Measurements from ENCODE around the gene OR51D1. TPM values are rescaled to one million over a fixed set of nuclear protein-coding genes. Genes with fewer than 3 reads are reported as not detected.

The OR51D1 gene
- total RNA-seq, 1 experiment from 2014 or later, result not detected

DNA sequence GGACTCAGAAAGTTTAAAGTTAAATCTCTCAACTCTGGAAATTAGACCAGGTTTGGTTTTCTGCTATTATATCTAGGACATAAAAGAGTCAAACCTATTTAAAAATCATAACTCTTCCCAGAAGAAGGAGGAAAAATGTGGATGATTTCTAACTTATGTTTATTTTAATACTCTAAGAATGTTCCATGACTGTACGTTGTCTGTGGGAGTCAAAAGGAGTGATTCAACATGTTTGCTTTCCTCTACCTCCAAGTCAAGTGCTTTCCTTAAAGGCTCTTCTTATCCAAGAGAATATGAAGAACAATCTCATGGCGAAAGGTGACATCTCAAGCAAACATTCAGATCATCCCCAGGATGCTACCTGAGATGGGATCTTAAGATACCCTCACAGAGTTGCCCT is 28.1 kb downstream of the OR51D1 start:
- H4K20me1 ChIP-seq (ENCODE audit: control insufficient read depth, insufficient read depth, insufficient read length), result no peaks in the 10 kb centered on the region
- no peak overlapping the region for H4K91ac ChIP-seq (ENCODE audit: insufficient read length, low read depth, low read length)
- no peaks in the 10 kb centered on the region; the same call in 1 of the 2 replicates for H3K27me3 Mint-ChIP-seq (ENCODE audit: low read depth)
- no peak overlapping the region for H3K4me2 ChIP-seq (ENCODE audit: insufficient read depth, insufficient read length, low read length)
- H3K4ac ChIP-seq (ENCODE audit: low read depth, low read length), result no peak overlapping the region
- DNase-seq, result no peak
- H4K5ac ChIP-seq (ENCODE audit: insufficient read length, low read depth, low read length), result no peak overlapping the region
- no peak overlapping the region for H3K14ac ChIP-seq (ENCODE audit: insufficient read depth, low read length)
- H4K8ac ChIP-seq (replicated peaks; ENCODE audit: insufficient read length, low read depth, low read length), result no peak overlapping the region
- no peak overlapping the region for H3K23ac ChIP-seq (ENCODE audit: insufficient read length, low read depth, low read length)
- no peak overlapping the region for H3K27ac ChIP-seq (ENCODE audit: insufficient read length, low read depth, low read length)
- H3K4me1 Mint-ChIP-seq, result no peaks in the 10 kb centered on the region
- H3K4me3 Mint-ChIP-seq, result no peak overlapping the region
- no peak overlapping the region for H2BK12ac ChIP-seq (ENCODE audit: insufficient read length, low read depth, low read length)
- no peaks in the 10 kb centered on the region for H3K23me2 ChIP-seq (ENCODE audit: insufficient read length, low read depth, low read length, poor library complexity, severe bottlenecking)
- no peaks in the 10 kb centered on the region for H3K79me1 ChIP-seq (ENCODE audit: insufficient read depth, low read depth, low read length, poor library complexity, severe bottlenecking)
- H2BK20ac ChIP-seq (ENCODE audit: low read depth, low read length, poor library complexity, severe bottlenecking), result no peak overlapping the region
- no peak overlapping the region for H2AFZ ChIP-seq (ENCODE audit: low read length)
- H3K4me1 ChIP-seq (ENCODE audit: insufficient read depth, low read length), result no peaks in the 10 kb centered on the region
- no peak overlapping the region for H2BK15ac ChIP-seq (ENCODE audit: low read depth, low read length)
- no peaks in the 10 kb centered on the region for H3K9me3 ChIP-seq (ENCODE audit: control insufficient read depth, low read depth, low read length)
- H3K56ac ChIP-seq (ENCODE audit: insufficient read length, low read depth, low read length), result no peak overlapping the region
- TF ChIP-seq, protein P1, sequence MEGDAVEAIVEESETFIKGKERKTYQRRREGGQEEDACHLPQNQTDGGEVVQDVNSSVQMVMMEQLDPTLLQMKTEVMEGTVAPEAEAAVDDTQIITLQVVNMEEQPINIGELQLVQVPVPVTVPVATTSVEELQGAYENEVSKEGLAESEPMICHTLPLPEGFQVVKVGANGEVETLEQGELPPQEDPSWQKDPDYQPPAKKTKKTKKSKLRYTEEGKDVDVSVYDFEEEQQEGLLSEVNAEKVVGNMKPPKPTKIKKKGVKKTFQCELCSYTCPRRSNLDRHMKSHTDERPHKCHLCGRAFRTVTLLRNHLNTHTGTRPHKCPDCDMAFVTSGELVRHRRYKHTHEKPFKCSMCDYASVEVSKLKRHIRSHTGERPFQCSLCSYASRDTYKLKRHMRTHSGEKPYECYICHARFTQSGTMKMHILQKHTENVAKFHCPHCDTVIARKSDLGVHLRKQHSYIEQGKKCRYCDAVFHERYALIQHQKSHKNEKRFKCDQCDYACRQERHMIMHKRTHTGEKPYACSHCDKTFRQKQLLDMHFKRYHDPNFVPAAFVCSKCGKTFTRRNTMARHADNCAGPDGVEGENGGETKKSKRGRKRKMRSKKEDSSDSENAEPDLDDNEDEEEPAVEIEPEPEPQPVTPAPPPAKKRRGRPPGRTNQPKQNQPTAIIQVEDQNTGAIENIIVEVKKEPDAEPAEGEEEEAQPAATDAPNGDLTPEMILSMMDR (conservative IDR thresholded peaks at IDR 0.05), result no peak
- no peaks in the 10 kb centered on the region for H3K9me3 Mint-ChIP-seq
- no peak overlapping the region for H3K9ac ChIP-seq (ENCODE audit: extremely low read depth, insufficient read length, low read length)
- no peak overlapping the region for H2BK5ac ChIP-seq (ENCODE audit: insufficient read length, low read length)
- H3K18ac ChIP-seq (ENCODE audit: insufficient read length, low read depth, low read length), result no peak overlapping the region
- no peak overlapping the region for H2BK120ac ChIP-seq (ENCODE audit: low read depth, low read length, poor library complexity, severe bottlenecking)
- H3K79me2 ChIP-seq (ENCODE audit: insufficient read depth, low read length), result no peaks in the 10 kb centered on the region
- no peaks in the 10 kb centered on the region for H3K36me3 Mint-ChIP-seq (ENCODE audit: insufficient read depth in 1 of 3, low read depth in 3 of 3)
- H3K27ac Mint-ChIP-seq, result no peak overlapping the region
- H3T11ph ChIP-seq (ENCODE audit: low read length), result no peak overlapping the region
- H3K27me3 ChIP-seq (ENCODE audit: insufficient read depth, low read length), result no peaks in the 10 kb centered on the region
- WGBS (ENCODE audit: extremely low coverage, insufficient read length, low lambda C conversion rate), result no CpG with 5 or more reads among the region's 2 CpGs
- no peak overlapping the region for H2AK5ac ChIP-seq (ENCODE audit: insufficient read length, low read length)
